ENCODE measurements around the gene ELMO2.
"Not testable (repeated sequence)": the region's sequence is repeated elsewhere in the genome, so short reads cannot be mapped to it uniquely, and the experiment has no call there.

The ELMO2 gene

DNA sequence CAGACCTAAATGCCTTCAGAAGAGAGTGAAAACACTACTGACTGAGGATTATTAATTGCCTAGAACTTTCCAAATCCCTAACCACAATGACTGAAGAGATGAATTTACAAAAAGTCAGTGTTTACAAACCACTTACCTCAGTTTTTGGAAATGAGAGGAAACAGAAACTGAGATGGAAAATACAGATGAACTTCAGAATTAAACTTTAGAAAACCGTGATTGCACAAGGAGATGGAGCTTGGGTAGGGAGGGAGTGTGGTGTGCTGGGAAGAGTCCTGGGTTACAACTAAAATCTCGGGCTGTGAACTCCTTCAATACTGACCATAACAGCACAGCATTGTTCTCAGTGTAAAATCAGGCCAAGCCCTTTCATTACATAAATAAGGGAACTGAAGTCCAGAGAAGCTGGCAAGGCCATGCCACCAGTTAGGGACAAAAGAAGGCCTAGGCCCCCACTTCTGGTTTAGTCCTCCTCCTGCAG is 4.0 kb downstream of the ELMO2 start:
- no peak for DNase-seq (ENCODE audit: low read depth in 2 of 2)

DNA sequence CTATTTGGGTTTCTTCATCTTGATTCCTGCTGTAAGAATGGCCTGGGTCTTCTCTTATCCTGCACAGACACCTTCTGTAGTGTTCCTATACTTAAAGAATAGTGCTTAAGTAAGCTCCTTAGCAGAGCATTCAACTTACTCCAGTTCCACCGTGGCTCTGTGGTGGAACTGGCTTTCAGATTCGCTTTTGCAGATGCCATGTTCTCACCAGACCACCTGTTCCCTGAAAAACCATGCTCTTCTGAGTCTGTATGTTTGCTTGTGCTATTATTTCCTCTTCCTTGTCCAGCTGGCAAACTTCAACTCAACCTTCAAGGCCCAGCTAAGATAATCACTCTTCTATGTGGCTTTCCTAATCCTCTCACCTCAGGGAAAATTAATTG is 4.9 kb downstream of the ELMO2 start:
- DNase-seq (ENCODE audit: low read depth in 2 of 2): no peak

DNA sequence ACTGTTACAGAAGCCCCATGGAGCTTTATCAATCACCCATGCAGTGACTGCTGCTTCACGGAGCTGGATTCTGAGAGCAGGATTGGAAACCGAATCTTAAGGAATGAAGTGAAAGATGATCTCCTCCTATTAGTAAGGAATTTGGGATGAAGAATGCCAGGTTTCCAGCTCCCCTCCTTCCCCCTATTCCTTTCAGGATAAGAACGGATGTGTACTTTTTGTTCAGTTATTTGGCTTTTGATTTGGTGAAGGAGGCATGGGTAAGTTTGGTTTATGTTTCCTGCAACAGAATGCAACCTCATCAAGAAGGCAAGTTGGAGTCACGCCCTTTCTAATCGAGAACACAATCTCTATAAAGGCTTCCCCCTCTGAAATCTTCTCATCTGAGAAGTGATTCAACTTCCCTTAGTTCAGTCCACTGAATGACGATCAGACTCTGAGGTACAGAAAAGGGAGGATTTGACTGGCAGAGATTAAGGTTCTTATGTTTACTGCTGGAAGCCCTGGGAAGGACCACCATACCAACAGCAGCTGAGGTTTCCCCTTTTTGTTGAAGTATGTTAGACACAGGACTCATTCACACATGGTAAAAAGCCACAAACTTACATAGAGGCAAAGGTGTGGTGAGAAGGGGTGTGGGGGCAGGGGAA is 5.5 kb downstream of the ELMO2 start:
- DNase-seq (ENCODE audit: low read depth in 2 of 2): no peak

DNA sequence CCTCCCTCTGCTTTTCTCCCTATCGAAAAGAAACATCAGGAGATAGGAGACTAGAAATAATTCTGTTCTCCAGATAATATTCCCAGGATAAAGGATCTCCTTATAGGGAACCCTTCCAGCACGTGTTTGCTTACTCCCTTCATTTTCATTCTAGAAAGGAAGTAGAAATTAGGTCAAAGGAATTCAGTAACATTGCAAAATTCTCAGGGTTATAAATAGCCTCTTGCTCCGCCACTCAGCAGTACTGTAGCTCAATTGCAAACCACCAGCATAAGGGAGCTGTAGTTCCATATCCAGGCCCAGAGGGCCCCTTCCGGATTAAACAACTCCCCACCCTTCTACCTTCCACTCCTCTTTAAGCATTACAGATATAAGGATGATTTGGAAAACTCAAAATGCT is 6.2 kb downstream of the ELMO2 start:
- no peak for DNase-seq (ENCODE audit: low read depth in 2 of 2)

DNA sequence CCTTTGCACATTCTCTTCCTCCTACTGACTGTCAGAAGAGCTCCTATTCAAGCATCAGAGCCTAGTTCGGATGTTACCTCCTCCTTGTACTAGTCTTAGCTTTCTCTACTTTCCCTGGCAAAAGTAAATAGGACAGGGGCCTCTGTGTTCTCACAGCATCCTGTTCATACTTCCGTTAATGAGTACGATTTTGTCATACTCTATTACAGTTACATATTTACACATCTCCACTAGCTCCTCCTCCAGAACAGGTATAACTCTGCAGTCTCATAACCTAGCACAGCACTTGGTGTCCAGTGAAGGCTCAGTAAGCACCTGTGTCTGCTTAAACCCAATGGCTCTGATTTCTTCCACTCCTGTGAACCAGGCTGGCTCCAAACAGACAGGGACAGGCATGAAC is 7.0 kb downstream of the ELMO2 start:
- no peak for DNase-seq (ENCODE audit: low read depth in 2 of 2)

DNA sequence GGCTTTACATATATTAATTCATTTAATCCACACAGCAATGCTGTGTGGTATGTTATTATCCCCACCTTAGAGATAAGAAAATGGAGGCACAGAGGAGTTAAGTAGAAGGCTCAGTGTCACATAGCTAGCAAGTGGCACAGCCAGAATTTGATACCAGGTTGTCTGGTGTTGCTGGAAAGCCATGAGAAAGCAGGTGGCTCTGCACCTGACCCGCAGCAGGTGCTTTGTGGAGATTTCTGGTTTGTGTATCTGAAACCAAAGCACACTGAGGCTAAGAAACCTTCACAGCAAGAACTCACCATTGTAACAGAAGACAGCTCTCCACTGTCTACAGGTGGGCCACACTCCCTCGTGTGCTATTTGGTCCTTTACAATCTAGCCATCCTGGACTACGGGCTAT is 7.5 kb downstream of the ELMO2 start:
- DNase-seq (ENCODE audit: low read depth in 2 of 2): no peak

DNA sequence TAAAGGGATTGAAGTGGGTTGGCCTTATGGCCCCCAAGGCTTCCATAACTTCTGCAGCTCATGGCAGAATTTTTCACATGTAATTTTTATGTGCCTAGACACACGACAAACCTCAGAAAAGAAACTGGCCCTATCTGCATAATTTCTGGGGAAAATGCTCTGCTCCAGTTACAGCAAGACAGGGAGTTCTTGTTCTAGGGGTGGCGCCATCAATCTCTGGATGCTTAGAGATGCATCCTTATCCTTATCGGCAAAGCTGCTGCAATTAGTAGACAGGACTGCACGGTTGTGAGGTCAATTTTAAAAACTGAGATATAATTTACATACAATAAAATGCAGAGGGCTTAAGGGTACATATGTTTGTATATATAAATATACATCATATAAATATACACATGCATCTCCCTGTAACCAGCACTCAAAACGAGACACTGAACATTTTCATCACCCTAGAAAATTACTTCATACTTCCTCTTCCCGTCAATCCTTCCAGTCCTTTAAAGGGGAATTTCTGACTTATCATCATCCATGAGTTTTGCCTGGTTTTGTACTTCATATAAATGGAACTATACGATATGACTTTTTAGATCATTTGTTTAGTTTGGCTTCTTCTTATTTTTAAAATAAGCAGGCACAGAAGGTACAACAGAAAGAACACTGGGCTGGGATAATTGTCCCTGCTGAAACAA is 10.2 kb downstream of the ELMO2 start:
- DNase-seq (ENCODE audit: low read depth in 2 of 2): no peak

DNA sequence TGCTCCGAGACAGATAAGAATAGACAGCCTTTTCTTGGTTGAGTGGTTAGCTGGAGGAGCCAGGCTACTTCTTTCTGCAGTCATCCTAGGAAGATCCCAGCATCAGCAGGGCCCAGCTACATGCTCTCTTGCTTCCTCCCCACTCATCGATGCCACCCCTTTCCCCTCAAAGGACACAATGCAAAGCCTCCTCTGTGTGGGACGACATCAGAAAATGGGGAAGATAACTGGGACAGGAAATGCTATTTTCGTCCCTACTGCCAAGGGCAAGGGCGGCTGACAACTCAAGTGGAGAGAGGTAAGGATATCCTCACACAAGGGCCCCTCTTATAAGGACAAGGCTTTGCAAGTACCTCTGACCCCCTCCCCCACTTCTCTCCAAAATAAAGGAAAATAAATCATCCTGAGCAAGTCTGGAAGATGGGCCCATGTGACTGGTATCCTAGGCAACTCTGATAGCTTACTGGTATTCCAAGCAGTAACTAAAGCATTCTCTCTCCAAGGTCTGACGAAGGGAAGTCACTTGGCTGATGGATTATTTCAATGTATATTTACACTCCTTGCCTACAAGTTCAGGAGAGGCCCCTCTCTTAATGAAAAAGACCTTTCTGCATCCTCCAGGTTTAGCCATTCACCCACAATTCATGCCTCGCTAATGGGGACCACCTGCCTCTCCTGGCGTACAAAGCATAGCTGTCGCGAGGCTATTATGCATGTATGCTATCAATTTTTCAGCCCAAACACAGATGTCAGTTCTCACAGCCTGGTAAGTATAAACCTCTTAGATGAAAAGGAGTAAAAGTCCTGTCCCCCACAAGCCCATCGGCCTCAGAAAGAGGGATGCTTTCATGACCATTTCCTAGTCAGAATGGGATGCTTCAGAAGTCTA is 11.3 kb downstream of the ELMO2 start:
- no peak for DNase-seq (ENCODE audit: low read depth in 2 of 2)

DNA sequence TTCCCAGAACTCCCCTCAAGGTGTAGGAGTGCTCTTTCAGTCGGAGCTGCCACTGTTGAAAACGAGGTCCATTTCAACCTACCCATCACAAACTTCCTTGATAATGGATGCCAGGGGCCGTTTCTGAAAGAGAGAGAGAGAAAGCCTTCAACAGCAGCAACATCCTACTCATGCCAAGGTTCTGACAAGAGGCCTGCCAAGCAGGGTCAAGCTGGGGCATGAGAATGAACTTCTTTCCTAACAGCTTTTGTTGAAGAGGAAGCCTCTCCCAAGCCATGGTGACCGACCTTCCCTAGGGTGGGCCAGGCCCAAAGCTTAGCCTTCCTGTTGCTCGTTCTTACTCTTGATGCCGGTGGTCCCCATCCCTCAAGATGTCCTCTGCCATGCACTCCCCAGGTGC is 12.4 kb downstream of the ELMO2 start:
- no peak for DNase-seq (ENCODE audit: low read depth in 2 of 2)

DNA sequence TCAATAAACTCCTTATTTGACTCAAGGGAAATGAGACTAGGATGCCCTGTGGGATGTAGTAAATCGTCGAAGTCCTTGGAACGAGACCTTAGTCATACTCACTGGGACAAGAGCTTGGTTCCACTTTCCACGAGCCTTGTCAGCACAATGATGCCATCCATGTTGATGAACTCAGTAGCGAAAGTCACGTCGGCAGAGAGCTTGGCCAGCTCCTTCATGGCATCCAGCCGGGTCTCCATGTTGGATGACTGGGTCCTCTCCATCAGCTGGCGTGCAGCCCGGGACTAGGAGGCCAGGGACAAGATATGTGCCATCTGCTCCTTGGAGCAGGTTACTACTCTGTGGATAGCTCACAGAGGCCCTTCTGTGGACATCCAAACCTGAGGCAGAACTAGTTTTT is 17.5 kb downstream of the ELMO2 start:
- DNase-seq (ENCODE audit: low read depth in 2 of 2): no peak

DNA sequence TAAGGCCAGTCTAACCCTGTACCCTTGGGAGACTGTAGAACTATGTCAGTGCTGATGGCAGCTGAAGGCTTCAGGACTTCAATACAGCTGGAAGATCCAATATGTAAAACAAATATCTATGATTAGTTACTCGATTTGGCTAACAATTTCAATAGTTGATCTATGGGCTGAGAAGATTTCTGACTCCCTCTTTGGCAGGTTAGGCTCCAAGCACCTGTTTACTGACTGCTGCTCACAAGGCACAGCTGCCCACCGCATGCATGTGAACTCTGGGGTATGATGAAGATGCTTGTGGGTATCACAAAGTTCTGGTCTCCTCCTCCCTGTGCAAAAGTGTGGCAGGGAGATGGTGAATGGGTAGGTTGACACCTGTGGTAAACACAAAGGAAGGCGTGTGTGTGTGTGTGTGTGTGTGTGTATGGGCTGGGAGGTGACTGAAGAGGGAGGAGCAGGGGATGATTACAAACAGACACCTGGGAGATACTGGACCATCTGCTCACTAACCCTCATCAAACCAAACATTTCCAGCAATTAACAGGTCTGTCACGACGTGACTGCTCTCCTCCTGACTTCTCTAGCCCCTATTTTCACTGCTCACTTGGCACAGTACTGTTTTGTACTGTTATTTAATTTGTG is 18.1 kb downstream of the ELMO2 start:
- DNase-seq (ENCODE audit: low read depth in 2 of 2): no peak

DNA sequence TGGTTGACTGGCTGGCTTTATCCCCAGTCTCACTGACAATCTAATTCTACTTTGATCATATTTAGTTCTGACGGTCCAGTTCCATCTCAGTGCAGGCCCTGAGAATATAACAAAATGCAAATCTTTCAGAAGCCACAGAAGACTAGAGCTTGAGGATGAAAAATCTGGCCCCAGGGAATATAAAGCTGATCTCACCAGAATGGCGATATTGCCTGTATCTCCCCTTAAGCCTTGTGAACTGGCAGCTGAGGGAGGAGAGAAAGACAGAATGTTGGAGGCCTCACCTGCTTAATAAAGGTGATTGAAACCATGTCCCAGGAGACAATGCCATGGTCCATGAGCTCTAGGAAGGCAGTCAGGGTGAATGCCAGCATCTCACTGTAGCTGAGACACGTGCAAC is 19.4 kb downstream of the ELMO2 start:
- not testable (repeated sequence) for DNase-seq (ENCODE audit: low read depth in 2 of 2)

DNA sequence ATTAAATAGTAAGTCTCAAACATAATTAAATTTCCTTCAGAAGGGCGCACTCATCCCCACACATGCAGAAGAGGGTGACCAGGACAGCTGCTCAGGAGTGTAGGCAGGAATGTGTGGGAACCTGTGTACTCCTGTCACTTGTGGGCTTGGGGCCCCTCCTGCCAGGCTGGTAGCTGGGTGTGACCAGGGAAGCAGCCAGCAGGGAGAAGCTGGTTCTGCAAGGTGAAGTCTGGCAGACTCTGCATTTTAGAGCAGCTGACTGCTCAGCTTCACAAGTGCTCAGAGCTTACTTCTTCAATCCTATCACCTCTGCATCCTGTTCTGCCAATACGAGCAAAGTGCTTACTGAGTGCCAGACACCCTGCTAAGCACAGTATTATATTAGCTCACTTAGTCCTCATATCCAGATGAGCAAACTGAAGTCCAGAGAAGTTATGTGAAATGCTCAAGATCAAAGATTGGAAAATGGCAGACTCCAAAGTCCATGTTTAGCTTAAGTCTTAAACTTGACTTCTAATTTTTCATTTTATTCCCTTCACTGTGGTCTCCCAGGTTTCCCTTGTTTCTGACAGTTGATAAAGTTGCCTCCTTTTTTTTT is 27.9 kb downstream of the ELMO2 start:
- DNase-seq (ENCODE audit: low read depth in 2 of 2): no peak

DNA sequence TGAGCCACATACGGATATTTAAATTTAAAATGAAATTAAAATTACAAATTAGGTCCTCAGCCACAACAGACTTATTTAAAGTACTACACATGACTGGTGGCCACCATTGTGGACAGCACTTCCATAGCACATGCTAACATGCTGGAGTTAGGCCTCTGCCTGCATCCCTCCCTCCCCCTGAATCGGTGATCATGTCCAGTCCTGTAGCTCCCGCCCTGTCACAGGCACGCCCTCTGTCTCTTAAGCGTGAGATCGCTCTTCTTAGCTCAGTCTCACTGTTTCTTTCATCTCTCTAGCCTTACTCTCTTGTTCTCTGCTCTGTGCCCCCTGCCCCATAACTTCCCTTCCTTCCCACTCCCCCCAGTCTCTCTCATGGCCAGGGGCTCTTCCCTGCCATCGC is 28.9 kb downstream of the ELMO2 start:
- DNase-seq (ENCODE audit: low read depth in 2 of 2): no peak

DNA sequence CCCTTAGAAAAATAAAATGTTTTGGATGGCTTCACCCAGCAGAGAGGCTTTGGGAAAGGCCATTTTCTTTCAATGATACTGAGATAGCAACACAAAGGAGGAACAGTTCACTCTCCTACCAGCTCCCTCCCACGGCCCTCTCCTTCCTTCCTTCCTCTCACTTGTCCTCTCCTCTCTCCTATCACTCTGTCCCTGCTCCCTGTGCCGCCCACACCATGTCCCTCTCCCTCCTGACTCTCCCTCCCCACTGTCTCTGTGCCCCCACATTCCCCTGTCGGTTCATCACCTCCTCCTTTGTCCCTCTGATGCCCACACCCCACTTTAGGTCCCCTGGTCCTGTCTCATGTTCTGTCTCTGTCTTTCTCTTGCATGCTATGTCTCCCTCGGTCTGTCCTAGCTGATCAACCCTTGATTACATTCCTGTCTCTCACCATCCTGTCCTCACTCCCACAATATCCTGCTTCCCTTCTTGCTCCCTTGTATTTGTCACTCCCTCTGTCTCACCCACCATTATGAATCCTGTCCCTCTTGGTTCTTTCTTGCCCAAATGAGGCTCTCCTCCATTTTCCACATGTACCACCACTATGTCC is 30.1 kb downstream of the ELMO2 start:
- DNase-seq (ENCODE audit: low read depth in 2 of 2): no peak

DNA sequence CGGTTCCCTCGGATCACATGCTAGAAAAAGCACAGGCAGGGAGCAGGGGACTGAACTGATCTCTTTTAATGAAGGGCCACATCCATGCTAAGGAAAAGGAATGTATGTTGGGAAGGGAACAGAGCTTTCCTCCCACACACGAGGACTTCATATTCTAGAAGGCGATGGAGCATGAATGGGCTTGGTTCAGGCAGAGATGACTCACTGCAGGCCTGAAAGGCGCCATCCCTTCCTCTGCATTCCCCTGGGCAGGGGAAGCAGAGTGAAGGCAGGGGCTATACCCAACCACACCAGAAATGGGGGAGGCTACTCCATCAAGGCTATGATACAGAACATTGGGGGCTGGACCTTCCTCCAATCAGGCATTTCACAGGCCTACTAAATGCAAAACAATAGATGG is 30.6 kb downstream of the ELMO2 start:
- no peak for DNase-seq (ENCODE audit: low read depth in 2 of 2)

DNA sequence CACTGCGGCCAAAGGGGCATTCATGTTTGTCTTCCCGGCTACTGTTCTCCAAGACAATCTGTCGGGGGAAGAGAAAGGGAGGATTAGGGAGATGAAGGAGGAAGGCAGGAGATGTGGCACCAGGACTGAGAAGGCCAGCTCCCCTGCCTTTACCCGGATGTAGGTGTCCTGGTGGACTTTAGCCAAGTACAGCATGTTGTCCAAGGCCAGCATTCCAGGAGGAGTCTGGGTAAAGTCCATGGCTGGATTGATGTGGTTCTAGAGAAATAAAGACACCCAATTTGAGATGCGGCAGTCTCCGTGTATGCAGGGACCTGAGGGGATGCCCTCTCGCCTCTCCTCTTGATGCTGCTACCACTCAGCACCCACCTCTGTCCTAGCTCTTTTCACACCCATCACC is 32.0 kb downstream of the ELMO2 start:
- no peak for DNase-seq (ENCODE audit: low read depth in 2 of 2)

DNA sequence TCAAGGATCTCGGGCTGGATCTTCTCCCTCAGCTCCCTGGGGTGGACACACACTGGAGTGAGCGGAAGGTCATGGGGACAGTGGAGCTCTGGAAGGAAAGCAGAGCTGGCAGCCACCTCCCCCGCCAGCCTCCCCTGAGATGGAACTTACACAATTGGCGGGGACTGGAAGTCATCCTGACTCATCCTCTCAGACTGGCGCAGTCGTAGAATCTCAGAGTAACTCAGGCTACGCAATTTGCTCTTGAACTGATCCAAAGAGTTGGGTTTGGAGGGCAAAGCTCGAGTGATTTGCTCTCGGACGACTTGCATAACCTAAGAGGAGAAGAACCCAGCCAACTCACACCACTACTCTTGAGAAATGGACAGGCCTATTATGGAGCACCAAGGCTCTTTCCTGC is 34.8 kb downstream of the ELMO2 start:
- DNase-seq (ENCODE audit: low read depth in 2 of 2): no peak

DNA sequence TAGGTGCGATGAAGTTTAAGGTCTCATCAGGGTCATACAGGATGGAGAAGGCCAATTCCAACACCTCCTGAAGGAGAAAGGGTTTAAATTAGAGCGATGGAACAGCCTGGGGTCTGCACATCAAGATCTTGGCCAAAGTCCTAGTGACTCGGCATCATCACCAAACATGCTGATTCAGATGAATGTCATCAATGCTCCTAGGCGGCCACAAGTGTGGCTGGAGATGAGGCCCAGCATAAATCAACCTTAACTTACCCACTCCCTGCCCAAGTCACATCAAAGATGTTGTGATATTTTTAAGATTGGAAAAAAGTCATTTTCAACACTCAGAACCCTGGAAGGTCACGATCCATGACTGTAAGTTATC is 37.5 kb downstream of the ELMO2 start:
- DNase-seq (ENCODE audit: low read depth in 2 of 2): no peak

DNA sequence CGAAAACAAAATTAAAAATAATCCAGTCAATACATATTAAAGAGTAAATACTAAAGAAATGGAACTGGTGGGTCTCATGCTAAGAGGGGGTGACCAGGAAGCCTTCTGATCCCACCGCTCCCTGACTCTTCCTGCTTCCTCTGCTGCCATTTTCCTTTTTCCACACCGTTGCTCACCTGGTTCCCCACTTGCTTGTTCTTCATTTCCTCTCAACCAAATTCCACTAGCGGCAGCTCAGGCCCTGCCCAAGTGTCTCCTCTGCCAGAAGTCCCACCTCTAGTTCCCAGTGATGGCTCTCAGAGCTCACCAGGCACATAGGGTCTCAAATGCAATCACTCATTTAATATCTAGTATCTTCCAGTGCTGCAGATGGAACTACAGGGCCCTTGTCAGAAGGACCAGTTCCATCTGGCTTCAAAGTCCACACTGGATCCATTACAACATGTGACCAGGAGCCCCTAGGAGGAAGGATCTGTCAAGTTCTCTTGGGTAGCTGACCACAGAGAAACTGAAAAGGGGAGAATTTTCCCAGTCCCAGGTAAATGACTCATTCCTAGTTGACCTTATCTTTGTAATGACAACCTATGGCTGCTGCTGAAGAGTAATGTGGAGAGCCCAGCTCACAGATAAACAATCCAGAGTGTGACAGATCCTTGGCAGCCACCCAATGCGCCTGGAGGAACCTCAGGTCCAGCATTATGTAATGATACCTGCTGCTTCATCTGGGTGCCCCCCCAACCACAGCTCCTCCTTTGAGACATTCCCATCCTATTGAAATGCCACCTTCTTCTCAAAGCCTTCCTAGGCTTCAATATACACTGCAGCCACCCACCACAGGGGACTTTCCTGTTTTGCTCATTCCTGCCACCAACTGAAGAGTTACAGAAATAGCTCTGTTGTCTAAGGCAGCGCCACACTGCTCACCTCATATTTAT is 38.2 kb downstream of the ELMO2 start:
- DNase-seq (ENCODE audit: low read depth in 2 of 2): no peak

Data from stimulated activated CD8-positive, alpha-beta memory T cell treated with anti-CD3 and anti-CD28 coated beads, Interleukin-15, amount 100 ng/mL, for 48 hours (primary cell).